ENCODE data around the gene PDZRN3. TPM values are rescaled to one million over a fixed set of nuclear protein-coding genes. Genes with fewer than 3 reads are reported as not detected.

The PDZRN3 gene
- total RNA-seq, 1 donor from 2014 or later, result 98.0 TPM

GRCh38 chr3:73623346-73623745 lies 1.4 kb downstream of the PDZRN3 start:
- DNase-seq (ENCODE audit: low spot score), result peak; percentile 80

DNA sequence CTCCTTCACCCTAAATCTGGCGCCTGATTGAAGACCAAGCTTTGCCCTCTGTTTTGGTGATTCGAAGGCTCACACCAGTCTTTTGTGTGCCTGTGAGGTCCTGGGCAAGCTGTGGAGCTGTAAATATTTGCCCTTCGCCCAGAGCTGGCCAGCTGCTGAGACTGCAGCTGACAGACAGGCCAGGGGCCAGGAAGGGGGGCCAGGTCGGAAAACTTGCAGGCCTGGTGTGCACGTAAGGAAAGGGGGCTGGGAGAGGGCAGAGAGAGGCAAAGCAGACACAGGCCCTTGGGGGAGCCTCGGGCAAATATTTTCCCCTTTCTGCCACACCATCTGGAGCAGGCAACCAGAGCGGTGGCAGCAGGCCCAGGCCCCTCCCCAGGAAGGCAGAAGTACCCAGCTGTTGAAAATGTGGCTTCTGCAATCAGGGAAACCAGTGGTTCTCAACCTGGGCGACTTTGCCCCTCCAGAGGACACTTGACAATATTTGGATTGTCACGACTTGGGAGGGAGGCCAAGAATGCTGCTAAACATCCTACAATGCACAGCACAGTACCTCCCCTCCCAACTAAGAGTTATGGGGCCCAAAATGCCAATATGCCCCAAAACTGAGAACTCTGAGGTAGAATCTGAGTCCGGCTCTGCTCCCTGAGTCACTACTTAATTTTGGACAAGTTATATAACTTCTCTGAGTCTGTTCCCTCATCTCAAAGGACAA lies 2.5 kb downstream of the PDZRN3 start:
- DNase-seq (ENCODE audit: low spot score), result peak; percentile 75

- peak; percentile 90 for DNase-seq (ENCODE audit: low spot score)
These were observed 3.4 kb downstream of the PDZRN3 start for GRCh38 chr3:73621388-73621787.

GRCh38 chr3:73618461-73618860 lies 6.3 kb downstream of the PDZRN3 start:
- no peak for DNase-seq (ENCODE audit: low spot score)

DNA sequence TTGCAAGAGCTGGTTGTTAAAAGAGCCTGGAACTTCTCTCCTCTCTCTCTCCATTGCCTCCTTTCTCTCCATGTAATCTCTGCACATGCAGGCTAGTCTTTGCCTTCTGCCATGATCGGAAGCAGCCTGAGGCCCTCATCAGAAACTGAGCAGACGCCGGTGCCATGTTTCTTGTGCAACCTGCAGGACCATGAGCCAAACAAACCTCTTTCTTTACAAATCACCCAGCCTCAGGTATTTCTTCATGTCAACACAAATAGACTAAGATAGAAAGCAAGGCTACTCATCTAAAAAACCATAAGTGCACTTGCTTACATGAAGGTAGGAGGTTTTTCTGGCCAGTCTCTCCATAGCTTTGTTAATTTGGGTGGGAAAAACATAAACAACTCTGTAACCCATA lies 8.7 kb downstream of the PDZRN3 start:
- DNase-seq (ENCODE audit: low spot score), result no peak

DNA sequence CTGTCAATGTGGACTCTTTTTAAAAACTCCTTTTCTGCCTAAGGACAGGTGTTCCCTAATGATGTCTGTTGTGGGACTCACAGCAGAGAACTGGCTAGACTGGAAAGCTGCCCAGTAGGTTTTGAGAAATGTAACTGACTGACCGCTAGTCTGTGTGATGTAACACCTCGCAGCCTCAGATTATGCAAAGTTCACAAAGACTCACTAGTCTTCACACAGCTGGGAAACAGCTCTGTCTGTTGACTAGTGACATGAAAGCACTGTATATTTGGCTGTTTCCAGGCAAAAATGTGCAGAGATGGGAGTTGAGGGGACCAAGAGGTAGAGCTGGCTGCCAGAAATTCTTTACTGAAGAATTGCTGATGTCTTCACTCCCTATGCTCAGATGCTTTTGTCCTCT lies 10.3 kb downstream of the PDZRN3 start:
- no peak for DNase-seq (ENCODE audit: low spot score)

DNA sequence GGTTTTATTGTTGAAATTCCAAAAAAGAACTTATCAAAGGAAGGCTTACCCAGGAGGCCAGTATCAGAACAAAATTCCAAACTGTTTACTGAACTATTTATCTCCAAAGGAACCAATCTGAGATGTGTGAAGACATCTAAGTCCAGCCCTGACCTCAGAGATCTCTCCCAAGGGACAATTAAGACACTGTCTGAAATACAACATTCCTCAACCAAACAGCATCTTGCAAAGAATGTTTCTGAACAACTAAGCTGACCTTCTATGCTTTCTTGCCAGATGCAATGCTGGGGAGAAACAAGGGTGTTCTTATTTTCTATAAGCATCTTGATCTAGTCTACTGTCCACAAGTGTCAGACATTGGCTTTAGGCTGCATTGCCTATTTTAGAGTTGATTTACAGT lies 13.6 kb downstream of the PDZRN3 start:
- DNase-seq (ENCODE audit: low spot score), result peak; percentile 84

GRCh38 chr3:73610493-73610892 lies 14.2 kb downstream of the PDZRN3 start:
- no peak for DNase-seq (ENCODE audit: low spot score)

DNA sequence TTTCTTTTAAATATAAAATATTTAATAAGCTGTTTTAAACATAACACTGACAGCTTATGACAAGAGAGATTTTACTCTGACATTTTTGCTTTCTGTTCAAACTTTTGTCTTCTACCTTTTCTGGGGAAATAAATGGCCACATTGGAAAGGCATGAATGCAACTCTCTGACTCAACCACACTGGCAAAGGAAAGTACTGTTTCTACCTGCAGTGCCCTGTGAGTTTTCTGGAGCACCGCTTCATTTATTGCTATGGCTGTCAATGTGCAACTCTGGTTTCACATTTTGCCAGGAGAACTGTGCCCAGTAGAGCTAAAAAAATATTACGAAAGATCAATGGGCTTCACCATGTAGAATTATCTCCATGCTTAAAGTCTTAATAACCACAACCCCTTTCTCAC lies 15.1 kb downstream of the PDZRN3 start:
- DNase-seq (ENCODE audit: low spot score), result no peak

DNA sequence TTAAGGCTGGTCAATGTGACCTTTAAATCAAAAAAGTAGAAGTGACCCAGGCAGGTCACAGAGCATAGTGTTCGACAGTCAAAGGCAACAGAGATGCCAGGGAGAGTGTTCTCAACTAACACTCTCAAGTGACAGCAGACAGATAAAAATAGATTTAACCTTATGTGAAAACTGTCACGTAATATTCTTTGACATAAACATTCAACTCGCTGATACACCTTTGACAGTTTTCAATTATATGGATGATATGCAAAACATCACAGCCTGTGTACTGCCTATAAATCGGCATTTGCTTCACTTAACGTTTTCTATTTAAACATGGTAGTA lies 15.5 kb downstream of the PDZRN3 start:
- DNase-seq (ENCODE audit: low spot score), result no peak

- DNase-seq (ENCODE audit: low spot score), result no peak
These were observed 16.1 kb downstream of the PDZRN3 start for GRCh38 chr3:73608456-73609314.

DNA sequence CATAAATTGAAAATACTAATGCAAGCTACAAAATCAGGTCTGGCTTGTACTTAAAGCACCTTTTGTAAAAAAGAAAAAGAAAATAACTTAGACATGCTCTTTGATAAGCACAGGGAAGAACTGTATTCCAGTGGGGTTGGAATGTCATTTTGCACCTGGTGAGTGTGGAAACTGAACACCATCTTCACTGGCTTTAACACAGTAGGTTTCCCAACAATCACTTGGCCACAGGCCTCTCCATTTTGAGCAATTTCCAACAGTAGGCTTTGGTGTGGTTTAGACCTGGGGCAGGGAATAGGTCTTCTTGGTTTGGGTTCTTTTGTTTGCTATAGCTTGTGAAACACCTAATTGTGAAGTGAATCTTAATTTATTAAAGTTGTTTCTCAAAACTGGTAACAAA lies 18.9 kb downstream of the PDZRN3 start:
- no peak for DNase-seq (ENCODE audit: low spot score)

DNA sequence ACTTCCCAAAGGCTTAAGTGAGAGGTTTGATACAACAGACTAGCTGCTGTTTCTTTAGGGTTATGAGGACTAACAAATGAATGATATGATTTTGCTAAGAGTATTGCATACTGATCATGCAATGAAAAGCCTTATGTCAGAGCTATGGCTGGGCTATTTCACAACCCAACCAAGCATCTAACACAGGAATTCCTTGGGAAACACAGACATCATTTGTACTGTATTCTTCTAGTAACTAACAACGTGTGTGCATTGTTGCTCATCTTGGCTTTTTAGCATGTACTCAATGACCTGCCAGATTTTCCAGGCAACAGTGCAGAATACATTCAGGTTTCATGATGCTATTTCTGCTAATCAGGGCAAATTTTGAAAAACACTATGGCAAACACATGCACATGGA lies 19.3 kb downstream of the PDZRN3 start:
- DNase-seq (ENCODE audit: low spot score), result peak; percentile 70

- peak; percentile 83 for DNase-seq (ENCODE audit: low spot score)
These were observed 20.3 kb downstream of the PDZRN3 start for GRCh38 chr3:73604451-73604850.

DNA sequence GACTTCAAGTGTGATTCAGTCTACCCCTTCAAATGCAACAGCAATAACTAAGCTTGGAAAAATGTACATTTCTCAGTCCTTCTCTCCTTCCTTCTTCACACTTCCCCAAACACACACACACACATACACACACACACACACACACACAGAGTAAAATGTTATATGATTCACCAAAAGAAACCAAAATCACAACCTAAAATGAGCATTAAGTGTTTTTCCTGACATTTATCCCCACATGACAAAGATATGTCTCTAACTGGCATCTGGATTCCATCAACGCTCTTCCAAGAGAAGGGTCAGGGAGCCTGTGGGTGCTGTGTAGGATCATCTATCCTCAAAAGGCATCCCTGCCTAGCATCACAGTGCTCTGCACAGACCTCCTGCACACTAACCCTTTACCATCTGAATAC lies 21.0 kb downstream of the PDZRN3 start:
- DNase-seq (ENCODE audit: low spot score), result peak; percentile 96

DNA sequence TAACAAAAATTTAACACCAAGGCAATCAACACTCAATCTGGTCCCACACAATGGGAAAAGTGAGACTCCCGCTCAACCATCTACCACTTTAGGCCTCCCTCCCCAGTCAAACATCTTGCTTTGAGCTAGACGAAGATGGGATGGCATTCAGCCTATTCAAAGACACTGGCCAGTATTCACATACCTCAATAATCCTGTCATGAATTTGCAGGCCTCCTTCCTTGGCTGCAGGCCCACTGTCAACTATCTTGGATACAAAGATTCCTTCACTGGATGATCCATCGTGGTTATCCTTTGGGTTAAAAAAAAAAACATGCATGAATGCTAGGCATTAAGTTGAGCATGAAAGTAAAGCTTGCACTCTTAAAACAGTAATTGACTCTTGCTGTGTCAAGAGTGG lies 22.6 kb downstream of the PDZRN3 start:
- DNase-seq (ENCODE audit: low spot score), result peak; percentile 92

- DNase-seq (ENCODE audit: low spot score), result no peak
These were observed 23.3 kb downstream of the PDZRN3 start for GRCh38 chr3:73601481-73601880.

DNA sequence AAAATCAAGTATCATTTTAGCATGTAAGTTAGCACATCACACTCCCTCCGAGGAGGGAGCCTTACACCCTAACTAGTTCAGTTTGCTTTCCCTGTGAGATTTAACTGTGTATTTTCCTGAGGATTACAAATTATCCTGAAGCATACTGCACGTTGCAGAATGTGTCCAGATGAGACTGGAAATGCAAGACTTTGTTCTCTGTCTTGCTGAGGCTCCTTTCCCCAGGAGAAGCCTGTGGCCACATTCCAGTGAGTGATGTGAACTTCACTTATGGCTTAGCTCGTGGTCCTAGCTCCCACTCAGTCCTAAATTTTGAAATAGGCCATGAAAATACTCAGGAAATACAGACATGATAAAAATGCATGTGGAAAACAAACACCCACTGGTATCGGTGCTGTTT lies 23.7 kb downstream of the PDZRN3 start:
- peak; percentile 80 for DNase-seq (ENCODE audit: low spot score)

GRCh38 chr3:73600293-73600938 lies 24.3 kb downstream of the PDZRN3 start:
- peak; percentile 97 for DNase-seq (ENCODE audit: low spot score)

GRCh38 chr3:73599605-73600004 lies 25.1 kb downstream of the PDZRN3 start:
- DNase-seq (ENCODE audit: low spot score), result no peak

DNA sequence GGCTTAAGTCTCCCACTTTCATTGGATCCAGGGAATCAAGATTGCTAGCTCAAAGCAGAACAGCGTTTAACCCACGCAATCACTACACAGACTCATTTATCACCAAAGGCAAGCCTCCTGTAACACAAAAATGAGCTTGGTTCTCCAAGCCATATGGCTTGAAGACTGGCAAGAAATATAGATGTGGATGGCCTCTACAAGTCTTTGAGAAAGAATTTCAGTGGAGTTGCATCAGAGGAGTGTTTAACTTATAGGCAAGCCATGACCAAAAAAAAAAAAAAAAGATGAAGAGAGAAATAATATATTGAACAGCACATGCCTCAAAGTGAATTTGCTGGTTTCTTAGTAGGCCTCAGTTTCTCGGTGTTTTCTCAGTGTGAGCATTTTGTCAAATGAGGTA lies 27.3 kb downstream of the PDZRN3 start:
- DNase-seq (ENCODE audit: low spot score), result no peak
